ENCODE data around the gene GPR82. TPM values are rescaled to one million over a fixed set of nuclear protein-coding genes. Genes with fewer than 3 reads are reported as not detected.

The GPR82 gene
- total and polyA plus RNA-seq, 2 of the 8 experiments (the other 6 are each of a cell fraction or from before 2014, with no cell fraction given): not detected

GRCh38 chrX:41684138-41684537, 39.8 kb upstream of the GPR82 start:
- Histone ChIP-seq H3K9me3 (ENCODE audit: insufficient read depth in 2 of 2, low read depth in 1 of 2, low read length in 1 of 2) (no peaks in the 10 kb centered on the region), H3K79me1 (ENCODE audit: low read depth, low read length) (no peaks in the 10 kb centered on the region), H3K23ac (ENCODE audit: insufficient read length) (no peak overlapping the region), H3K27me3 (replicated peaks in 1 of 4; ENCODE audit: control insufficient read depth in 3 of 4, extremely low read depth in 1 of 4, insufficient read depth in 3 of 4, low read length in 3 of 4) (no peaks in the 10 kb centered on the region), H3K36me3 (ENCODE audit: control insufficient read depth in 2 of 4, insufficient read depth in 4 of 4, low read length in 3 of 4) (no peaks in the 10 kb centered on the region), H2AK5ac (ENCODE audit: low read depth, low read length) (no peak overlapping the region), H4K8ac (ENCODE audit: extremely low read depth, insufficient read depth, low read length) (no peak overlapping the region), H3K27ac (ENCODE audit: low read depth, low read length) (no peak overlapping the region), H4K20me1 (replicated peaks in 1 of 2; ENCODE audit: control insufficient read depth in 1 of 2, insufficient read depth in 2 of 2, low read length in 2 of 2) (no peaks in the 10 kb centered on the region), H2BK20ac (ENCODE audit: low read length) (no peak overlapping the region), H2AFZ (ENCODE audit: low read length) (no peak overlapping the region), H3K56ac (replicated peaks; ENCODE audit: insufficient read length, low read depth, low read length) (no peak overlapping the region), H2BK12ac (ENCODE audit: low read depth, low read length) (no peak overlapping the region), H3K4me3 (ENCODE audit: extremely low read depth in 1 of 4, insufficient read depth in 2 of 4, low read depth in 3 of 4, low read length in 4 of 4) (no peak overlapping the region), H4K91ac (replicated peaks; ENCODE audit: insufficient read length, low read length) (no peak overlapping the region), H3K18ac (ENCODE audit: extremely low read depth, low read length) (no peak overlapping the region), H4K5ac (ENCODE audit: insufficient read length, low read depth, low read length) (no peak overlapping the region), H3K14ac (ENCODE audit: insufficient read length) (no peak overlapping the region), H3K23me2 (ENCODE audit: low read depth, low read length) (no peaks in the 10 kb centered on the region), H2BK15ac (ENCODE audit: low read length) (no peak overlapping the region), H3K4ac (replicated peaks; ENCODE audit: insufficient read length, low read depth, low read length) (no peak overlapping the region), H3K4me2 (ENCODE audit: insufficient read depth in 1 of 2, low read depth in 2 of 2, low read length in 2 of 2) (no peak overlapping the region), H2BK5ac (ENCODE audit: low read depth, low read length) (no peak overlapping the region), H3K79me2 (ENCODE audit: control insufficient read depth in 1 of 2, insufficient read depth in 2 of 2, low read length in 2 of 2) (no peaks in the 10 kb centered on the region), H2BK120ac (replicated peaks; ENCODE audit: low read depth, low read length) (no peak overlapping the region), H3K9ac (replicated peaks in 1 of 4; ENCODE audit: extremely low read depth in 1 of 4, low read depth in 3 of 4, low read length in 3 of 4) (no peak overlapping the region), H3K4me1 (replicated peaks in 1 of 4; ENCODE audit: control insufficient read depth in 3 of 4, insufficient read depth in 4 of 4, low read length in 3 of 4) (no peaks in the 10 kb centered on the region)
- WGBS, 2 experiments (ENCODE audit: extremely low coverage in 1 of 2, insufficient coverage in 1 of 2, insufficient read length in 1 of 2, insufficient replicate concordance in 2 of 2, low coverage in 1 of 2, low lambda C conversion rate in 2 of 2, missing lambda C conversion rate in 1 of 2): 91% methylated on average over 3 of the region's 3 CpGs; no CpG with 5 or more reads in 1 of the 2 experiments
- ChIA-PET POLR2A (ENCODE audit: partially characterized antibody) (no interaction called here), CTCF (ENCODE audit: partially characterized antibody) (no interaction called here)
- DNase-seq (ENCODE audit: low read depth in 1 of 2, low spot score in 2 of 2): no peak
- FAIRE-seq: no peak
- TF ChIP-seq NRF1 (IDR thresholded peaks at IDR 0.05; ENCODE audit: low read depth, low read length): no peak
- no peak for TF ChIP-seq TCF12 (IDR thresholded peaks at IDR 0.05; ENCODE audit: low read depth, low read length)
- TF ChIP-seq RBBP5 (IDR thresholded peaks at IDR 0.05; ENCODE audit: borderline replicate concordance, low read depth, low read length): no peak
- no peak for TF ChIP-seq CTBP2 (IDR thresholded peaks at IDR 0.05; ENCODE audit: borderline replicate concordance, insufficient read depth, insufficient read length, low read length)
- no peak for TF ChIP-seq USF2 (IDR thresholded peaks at IDR 0.05; ENCODE audit: low read length)
- no peak for TF ChIP-seq TEAD4 (IDR thresholded peaks at IDR 0.05; ENCODE audit: low read depth, low read length)
- TF ChIP-seq ATF3 (IDR thresholded peaks at IDR 0.05; ENCODE audit: insufficient read depth, low read depth, low read length): no peak
- TF ChIP-seq NANOG (IDR thresholded peaks at IDR 0.05; ENCODE audit: insufficient read depth, low read depth, low read length, poor library complexity, severe bottlenecking): no peak
- TF ChIP-seq ASH2L (IDR thresholded peaks at IDR 0.05; ENCODE audit: low read length): no peak
- TF ChIP-seq HDAC6 (IDR thresholded peaks at IDR 0.05; ENCODE audit: low read depth, low read length): no peak
- no peak for TF ChIP-seq TAF1 (IDR thresholded peaks at IDR 0.05; ENCODE audit: low read depth, low read length)
- no peak for TF ChIP-seq ZNF274 (IDR thresholded peaks at IDR 0.05; ENCODE audit: borderline replicate concordance, extremely low read depth, low read length)
- TF ChIP-seq FOSL1 (IDR thresholded peaks at IDR 0.05; ENCODE audit: insufficient read depth, low read depth, low read length): no peak

Data from H1 (cell line).